Activated CD4-positive, alpha-beta T cell treated with anti-CD3 and anti-CD28 coated beads for 48 hours (primary cell): Measurements from ENCODE around the gene AIFM1.
"Not testable (repeated sequence)": the region's sequence is repeated elsewhere in the genome, so short reads cannot be mapped to it uniquely, and the experiment has no call there.

ENCODE experiments used
- DNase-seq: peaks from one replicate; pipeline ENCODE4 v3.0.0-alpha.2; 2020

AIFM1 gene

DNA sequence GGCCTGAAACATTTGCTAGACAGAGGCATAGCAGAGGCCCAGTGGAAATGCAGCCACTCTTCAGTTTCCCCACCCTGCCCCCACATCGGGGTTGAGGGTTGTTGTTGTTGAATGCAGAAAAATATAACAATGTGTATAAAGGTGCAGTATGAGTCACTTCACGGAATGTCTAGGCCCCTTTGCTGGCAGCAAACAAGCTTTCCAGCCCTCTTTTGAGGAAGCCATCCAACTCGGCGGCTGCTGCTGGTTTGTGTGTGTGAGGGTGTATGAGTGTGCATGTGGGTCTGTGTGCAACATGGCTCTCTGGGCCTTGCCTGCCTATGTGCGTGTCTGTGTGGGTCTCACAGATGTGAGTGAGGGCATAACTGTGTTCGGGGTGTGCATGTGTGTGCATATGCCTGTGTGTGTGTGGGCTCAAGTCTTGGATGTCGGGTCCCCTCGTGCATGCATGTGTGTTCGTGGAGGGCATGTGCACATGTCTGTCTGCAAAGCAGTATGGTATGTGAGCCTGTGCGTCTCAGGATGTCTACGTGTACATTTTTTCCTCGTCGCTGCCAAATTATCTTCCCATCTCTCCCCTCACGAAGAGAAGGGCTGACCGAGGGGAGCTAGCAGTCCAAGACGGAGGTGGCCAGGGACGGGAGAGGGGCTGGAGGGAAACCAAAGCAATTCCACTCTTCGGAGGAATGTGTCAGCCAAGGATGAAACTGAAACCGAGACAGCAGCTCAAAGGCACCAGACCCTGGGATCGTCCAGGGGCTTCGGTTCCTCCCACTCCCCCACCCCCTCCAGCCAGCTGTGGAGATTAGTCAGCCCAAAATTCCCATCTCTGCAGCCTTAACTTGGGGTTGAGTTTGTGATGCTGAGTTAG is 47.0 kb downstream of the AIFM1 start:
- no peak for DNase-seq

DNA sequence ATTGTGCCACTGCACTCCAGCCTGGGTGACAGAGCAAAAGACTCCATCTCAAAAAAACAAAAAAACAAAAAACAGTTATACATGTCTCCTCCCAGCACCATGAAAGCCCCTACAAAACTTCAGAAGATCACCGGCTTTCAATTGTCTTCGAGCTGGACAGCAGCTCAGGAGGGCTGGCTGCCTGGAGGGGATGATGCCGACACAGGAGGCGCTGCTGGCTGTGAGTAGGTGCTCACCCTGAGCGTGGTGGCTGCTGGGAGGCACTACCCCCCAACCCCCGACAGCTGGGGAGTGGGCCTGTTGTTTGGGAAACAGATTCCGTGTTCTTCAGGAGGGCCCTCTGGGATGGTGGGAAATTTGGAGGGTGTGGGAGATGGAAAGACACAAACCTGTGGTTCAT is 48.5 kb downstream of the AIFM1 start:
- no peak for DNase-seq

DNA sequence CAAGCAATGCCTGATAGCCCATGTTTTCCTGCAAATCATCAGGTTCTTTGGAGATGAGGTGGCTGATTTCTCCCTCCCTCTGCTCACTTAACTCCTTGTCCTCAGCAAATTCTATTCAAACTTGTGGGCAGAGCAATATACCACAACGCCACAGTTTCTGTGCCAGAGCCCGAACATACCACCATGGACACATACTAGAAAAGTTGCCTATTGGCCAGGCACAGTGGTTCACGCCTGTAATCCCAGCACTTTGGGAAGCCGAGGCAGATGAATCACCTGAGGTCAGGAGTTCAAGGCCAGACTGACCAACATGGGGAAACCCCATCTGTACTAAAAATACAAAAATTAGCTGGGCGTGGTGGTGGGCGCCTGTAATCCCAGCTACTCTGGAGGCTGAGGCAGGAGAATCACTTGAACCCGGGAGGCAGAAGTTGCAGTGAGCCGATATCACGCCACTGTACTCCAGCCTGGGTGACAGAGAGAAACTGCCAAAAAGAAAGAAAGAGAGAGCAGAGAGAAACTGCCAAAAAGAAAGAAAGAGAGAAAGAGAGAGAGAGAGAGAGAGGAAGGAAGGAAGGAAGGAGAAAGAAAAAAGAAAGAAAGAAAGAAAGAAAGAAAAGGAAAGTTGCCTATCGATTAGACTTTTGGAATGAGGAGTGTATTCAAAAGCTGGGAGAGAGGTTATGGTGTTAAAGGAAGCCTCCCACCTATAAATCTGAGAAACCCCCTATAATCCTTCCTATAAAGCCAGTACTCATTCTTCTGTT is 50.3 kb downstream of the AIFM1 start:
- DNase-seq: not testable (repeated sequence)

- DNase-seq: no peak
Measured at GRCh38 chrX:130114141-130114588, 51.5 kb downstream of the AIFM1 start.

DNA sequence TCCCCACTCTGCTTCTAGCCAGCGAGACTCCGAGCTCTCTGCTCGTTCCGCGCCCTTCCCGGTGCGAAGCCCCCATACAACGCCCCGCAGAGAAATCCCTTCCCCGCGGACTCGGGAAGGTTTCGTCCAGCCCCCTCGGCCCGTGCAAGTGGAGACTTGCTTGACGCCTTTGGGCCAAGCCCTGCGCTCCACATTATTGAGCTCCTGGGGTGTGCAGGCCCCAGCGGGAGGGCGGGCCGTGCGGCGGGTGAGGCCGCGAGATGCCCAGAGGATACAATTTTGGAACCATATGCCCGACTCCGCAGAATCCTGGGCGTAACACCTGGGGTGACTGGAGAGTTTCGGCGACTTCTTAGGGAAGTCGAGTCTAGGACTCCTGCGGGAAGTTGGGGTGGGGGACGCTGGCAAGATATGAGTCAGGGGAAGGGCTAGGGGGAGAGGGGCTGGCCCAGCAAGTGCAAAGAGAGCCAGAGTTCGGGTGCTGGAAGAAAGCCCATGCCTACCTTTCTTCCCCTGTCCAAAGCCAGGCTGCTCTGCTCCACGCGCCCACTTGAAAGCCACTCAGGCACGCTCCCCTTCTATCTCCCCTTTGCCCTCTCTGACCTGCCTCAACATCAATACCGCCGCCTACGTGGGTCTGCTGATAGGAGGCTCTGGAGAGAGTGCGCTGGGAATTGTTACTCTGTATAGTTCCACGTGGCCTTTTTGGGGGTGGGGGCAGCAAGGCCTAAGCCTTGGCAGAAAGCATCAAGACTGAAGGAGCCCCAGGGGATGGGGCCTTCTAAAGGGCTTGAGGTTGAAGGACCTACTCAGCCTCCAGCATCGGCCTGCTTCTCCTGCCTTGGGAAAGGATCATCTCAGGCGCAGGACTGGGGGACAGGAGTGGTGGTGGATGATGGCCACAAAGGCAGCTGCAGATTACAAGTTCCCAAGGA is 54.2 kb downstream of the AIFM1 start:
- DNase-seq: no peak

- peak; percentile 61 for DNase-seq
Measured at GRCh38 chrX:130110379-130111219, 55.0 kb downstream of the AIFM1 start, which contains the start of gene ELF4. Gene ELF4 (minus strand): TSS chrX:130110497. CDS start chrX:130081330, 29,167 bp downstream.

DNA sequence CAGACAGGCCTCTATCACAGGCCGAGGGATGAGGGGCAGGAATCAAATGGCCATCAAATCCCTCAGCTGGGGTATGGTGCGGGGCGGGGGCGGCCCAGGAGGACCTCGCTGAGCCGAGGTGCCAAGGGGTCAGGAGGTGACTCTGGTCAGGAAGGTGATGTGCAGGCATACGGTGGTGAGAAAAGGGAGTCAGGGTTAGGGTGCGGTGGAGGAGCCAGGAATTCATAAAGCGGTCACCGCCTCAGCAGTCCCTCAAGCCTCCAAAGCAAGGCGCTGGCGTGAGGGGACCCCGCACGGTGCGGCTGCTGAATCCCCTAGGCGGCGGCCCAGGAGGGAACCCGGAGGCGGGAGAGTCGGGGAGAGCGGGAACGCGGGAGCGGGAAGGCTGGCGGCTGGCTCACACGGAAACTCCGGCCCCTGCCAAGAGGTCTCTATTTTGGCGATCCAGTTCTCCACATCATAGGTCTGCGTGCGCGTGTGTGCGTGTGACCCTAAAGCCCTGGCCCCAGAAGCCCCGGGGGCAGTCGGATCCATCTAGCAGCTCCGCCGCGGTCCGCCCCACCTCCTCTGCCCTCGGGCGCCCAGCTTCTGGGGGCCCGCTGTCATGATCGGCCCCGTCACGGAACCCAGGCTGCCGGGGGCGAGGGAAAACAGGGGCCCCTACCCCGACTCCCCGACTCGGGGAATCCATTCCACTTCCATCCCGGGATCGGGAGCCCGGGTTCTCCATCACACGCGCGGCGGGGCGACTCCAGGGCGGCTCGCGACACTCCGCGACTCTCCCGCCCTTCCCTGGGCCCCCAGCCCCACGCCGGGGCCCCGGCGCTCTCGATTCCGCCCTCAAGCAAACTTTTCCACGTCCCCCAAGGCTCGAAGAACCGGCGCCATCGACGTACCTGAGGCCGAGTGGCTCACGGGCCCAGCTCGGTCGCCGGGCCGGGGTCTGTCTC is 55.9 kb downstream of the AIFM1 start:
- DNase-seq: no peak

GRCh38 chrX:130108647-130109428 is 56.8 kb downstream of the AIFM1 start:
- peak; percentile 56 for DNase-seq

GRCh38 chrX:130106071-130106470 is 59.6 kb downstream of the AIFM1 start:
- no peak for DNase-seq

- DNase-seq: no peak
Measured at GRCh38 chrX:130105244-130105643, 60.4 kb downstream of the AIFM1 start.

- DNase-seq: no peak
Measured at GRCh38 chrX:130103605-130104004, 62.0 kb downstream of the AIFM1 start.

- no peak for DNase-seq
Measured at GRCh38 chrX:130100180-130100579, 65.5 kb downstream of the AIFM1 start.

GRCh38 chrX:130098210-130098552 is 67.5 kb downstream of the AIFM1 start:
- no peak for DNase-seq

- no peak for DNase-seq
Measured at GRCh38 chrX:130097507-130098209, 68.0 kb downstream of the AIFM1 start.

DNA sequence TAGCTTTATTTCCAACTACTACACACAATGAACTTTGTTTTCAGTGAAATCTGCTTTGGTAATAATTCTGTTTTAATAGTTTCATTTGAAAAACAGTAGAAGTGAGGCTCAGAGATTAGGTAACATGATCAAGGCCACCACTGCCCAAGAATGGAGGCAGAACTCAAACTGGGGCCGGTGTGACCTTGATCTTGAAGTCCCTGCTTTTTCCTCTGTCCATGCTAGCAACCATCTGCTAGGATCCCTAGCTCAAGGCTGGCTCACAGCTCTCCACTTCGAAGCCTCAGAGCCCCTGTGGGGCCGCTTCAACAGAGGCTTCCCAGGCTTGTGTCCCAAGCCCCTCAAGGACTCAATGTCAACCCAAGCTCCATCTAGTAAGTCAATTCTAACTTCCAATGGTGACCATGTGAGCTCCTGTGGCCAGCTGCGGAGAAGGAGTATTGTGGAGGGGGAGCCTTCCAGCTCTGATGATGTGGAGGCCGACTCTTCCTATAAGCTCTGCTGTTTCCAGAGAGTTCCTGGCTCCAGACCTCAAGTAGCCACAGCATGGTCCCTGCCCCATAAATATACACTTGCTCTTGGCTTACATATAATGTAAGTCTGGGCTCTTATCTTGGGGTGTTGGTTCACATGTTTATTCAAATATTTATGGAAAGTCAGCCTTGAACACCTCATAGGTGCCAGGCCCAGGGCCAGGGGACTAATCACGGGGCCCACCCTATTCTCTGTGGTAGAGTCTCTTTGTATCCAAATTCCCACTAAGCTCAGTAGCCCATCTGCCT is 70.2 kb downstream of the AIFM1 start:
- DNase-seq: no peak

DNA sequence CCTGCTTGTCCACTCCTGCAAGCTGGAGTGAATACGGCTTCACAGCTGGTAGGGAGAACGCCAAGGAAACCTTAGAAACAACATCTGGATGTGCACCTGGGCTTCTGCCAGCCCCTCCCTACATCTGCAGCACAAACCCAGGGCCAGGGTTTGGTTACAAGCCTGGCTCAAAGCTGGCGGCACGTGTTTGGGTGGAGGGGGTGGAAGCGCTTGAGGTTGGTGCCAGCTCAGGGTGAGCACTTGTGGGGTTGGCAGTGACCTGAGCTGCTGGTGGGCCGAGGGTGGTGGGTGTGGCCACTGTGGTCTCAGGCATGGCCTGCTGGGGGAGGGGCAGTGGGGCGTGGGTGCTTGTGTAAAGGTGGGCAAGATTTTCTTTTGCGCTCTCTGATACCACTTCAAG is 70.9 kb downstream of the AIFM1 start:
- DNase-seq: no peak

DNA sequence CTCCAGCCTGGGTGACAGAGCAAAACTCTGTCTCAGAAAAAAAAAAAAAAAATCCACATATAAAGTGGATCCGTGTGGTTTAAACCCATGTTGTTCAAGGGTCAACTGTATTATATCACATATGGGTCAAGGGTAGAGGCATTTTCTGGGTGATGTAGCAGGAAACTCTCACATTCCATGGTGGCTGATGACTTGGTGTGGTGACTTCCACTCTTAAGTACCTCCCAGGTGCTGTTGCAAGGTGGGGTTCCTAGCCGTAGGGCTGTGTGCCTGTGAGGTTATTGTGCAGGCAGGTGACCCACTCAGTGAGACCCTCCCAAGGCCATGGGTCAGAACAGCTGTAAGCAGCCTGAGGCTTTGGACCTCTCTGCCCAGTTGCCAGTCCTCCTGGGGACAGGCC is 72.4 kb downstream of the AIFM1 start:
- DNase-seq: no peak

GRCh38 chrX:130091980-130092522 is 73.6 kb downstream of the AIFM1 start:
- DNase-seq: peak; percentile 88
